Measurements from ENCODE around the gene DHRS4.
"Not testable (repeated sequence)": the region's sequence is repeated elsewhere in the genome, so short reads cannot be mapped to it uniquely, and the experiment has no call there.

DHRS4 gene

GRCh38 chr14:23969130-23969480, 15.5 kb downstream of the DHRS4 start:
- H3K27ac ChIP-seq = not testable (repeated sequence)

- H3K27ac ChIP-seq = not testable (repeated sequence)
Measured at GRCh38 chr14:23969481-23970282, 16.1 kb downstream of the DHRS4 start.

- not testable (repeated sequence) for H3K27ac ChIP-seq
Measured at GRCh38 chr14:23970283-23970659, 16.7 kb downstream of the DHRS4 start.

GRCh38 chr14:23973178-23973577, 19.6 kb downstream of the DHRS4 start:
- not testable (repeated sequence) for H3K27ac ChIP-seq

GRCh38 chr14:23974041-23974440, 20.5 kb downstream of the DHRS4 start:
- H3K27ac ChIP-seq = not testable (repeated sequence)

- peak; percentile 15; the same call in 1 of the 2 replicates for TF ChIP-seq CTCF (conservative IDR thresholded peaks at IDR 0.05)
- not testable (repeated sequence) for H3K27ac ChIP-seq
Measured at GRCh38 chr14:23977208-23977607, 23.6 kb downstream of the DHRS4 start.

GRCh38 chr14:23981951-23982813, 28.6 kb downstream of the DHRS4 start:
- H3K27ac ChIP-seq = not testable (repeated sequence)

GRCh38 chr14:23984891-23985602, 31.5 kb downstream of the DHRS4 start:
- no peak overlapping the region for H3K27ac ChIP-seq
- TF ChIP-seq CTCF (conservative IDR thresholded peaks at IDR 0.05) = no peak

GRCh38 chr14:23988223-23988606, 34.6 kb downstream of the DHRS4 start:
- not testable (repeated sequence) for H3K27ac ChIP-seq

- H3K27ac ChIP-seq = not testable (repeated sequence)
Measured at GRCh38 chr14:23988607-23989363, 35.2 kb downstream of the DHRS4 start, which contains the start of gene DHRS4L2. Gene DHRS4L2, plus strand, starts transcription at chr14:23988929. Its CDS starts 19 bp downstream, at chr14:23988948.

GRCh38 chr14:23989734-23990445, 36.3 kb downstream of the DHRS4 start:
- not testable (repeated sequence) for H3K27ac ChIP-seq

- H3K27ac ChIP-seq = not testable (repeated sequence)
Measured at GRCh38 chr14:23990961-23991360, 37.4 kb downstream of the DHRS4 start.

GRCh38 chr14:23993042-23993441, 39.5 kb downstream of the DHRS4 start:
- not testable (repeated sequence) for H3K27ac ChIP-seq

- H3K27ac ChIP-seq = not testable (repeated sequence)
Measured at GRCh38 chr14:23996009-23996408, 42.4 kb downstream of the DHRS4 start.

GRCh38 chr14:23996825-23997224, 43.3 kb downstream of the DHRS4 start:
- H3K27ac ChIP-seq = not testable (repeated sequence)

- H3K27ac ChIP-seq = not testable (repeated sequence)
Measured at GRCh38 chr14:23999640-24000039, 46.1 kb downstream of the DHRS4 start.

- H3K27ac ChIP-seq = not testable (repeated sequence)
Measured at GRCh38 chr14:24001078-24001477, 47.5 kb downstream of the DHRS4 start.

GRCh38 chr14:24001679-24002078, 48.1 kb downstream of the DHRS4 start:
- not testable (repeated sequence) for H3K27ac ChIP-seq
